ENCODE measurements around the gene ADGRB2. TPM values are rescaled to one million over a fixed set of nuclear protein-coding genes. Genes with fewer than 3 reads are reported as not detected.

The ADGRB2 gene, protein sequence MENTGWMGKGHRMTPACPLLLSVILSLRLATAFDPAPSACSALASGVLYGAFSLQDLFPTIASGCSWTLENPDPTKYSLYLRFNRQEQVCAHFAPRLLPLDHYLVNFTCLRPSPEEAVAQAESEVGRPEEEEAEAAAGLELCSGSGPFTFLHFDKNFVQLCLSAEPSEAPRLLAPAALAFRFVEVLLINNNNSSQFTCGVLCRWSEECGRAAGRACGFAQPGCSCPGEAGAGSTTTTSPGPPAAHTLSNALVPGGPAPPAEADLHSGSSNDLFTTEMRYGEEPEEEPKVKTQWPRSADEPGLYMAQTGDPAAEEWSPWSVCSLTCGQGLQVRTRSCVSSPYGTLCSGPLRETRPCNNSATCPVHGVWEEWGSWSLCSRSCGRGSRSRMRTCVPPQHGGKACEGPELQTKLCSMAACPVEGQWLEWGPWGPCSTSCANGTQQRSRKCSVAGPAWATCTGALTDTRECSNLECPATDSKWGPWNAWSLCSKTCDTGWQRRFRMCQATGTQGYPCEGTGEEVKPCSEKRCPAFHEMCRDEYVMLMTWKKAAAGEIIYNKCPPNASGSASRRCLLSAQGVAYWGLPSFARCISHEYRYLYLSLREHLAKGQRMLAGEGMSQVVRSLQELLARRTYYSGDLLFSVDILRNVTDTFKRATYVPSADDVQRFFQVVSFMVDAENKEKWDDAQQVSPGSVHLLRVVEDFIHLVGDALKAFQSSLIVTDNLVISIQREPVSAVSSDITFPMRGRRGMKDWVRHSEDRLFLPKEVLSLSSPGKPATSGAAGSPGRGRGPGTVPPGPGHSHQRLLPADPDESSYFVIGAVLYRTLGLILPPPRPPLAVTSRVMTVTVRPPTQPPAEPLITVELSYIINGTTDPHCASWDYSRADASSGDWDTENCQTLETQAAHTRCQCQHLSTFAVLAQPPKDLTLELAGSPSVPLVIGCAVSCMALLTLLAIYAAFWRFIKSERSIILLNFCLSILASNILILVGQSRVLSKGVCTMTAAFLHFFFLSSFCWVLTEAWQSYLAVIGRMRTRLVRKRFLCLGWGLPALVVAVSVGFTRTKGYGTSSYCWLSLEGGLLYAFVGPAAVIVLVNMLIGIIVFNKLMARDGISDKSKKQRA (N-terminal part only)
- 10 to 100 TPM in 9 of 10 donors, 1 to 10 TPM in 1; 9.6 to 23.3 (median 14.0) TPM for polyA plus RNA-seq (ENCODE audit: insufficient read length in 10 of 10)
- long read RNA-seq, donor 1: 0 reads
- long read RNA-seq, donor 2, full-length matches to known transcripts: 1 of 1 reads
- long read RNA-seq, donor 2, partial matches to known transcripts: 0 of 1 reads
- long read RNA-seq, donor 2, other reads (novel, unspliced or antisense): 0 of 1 reads
- long read RNA-seq, donor 3: 0 reads
- long read RNA-seq, donor 4: 0 reads
- long read RNA-seq, donor 5: 0 reads
- long read RNA-seq, donor 6, partial matches to known transcripts: 0 of 1 reads
- long read RNA-seq, donor 6, other reads (novel, unspliced or antisense): 0 of 1 reads
- long read RNA-seq, donor 7: 0 reads
- long read RNA-seq, donor 8: 0 reads
- long read RNA-seq, donor 9: 0 reads

- peak in 1 of 3 donors; percentile 73 for DNase-seq
Measured at GRCh38 chr1:31764312-31765040, at the start of gene ADGRB2. TSS of gene ADGRB2 (minus strand) at chr1:31764340. CDS start at chr1:31757221, 7,119 bp downstream.

- DNase-seq: no peak
Measured at GRCh38 chr1:31812158-31812829, 48.2 kb upstream of the ADGRB2 start.

GRCh38 chr1:31811605-31812004, 47.5 kb upstream of the ADGRB2 start:
- DNase-seq: peak in 2 of 3 donors; percentile 33 to 44

DNA sequence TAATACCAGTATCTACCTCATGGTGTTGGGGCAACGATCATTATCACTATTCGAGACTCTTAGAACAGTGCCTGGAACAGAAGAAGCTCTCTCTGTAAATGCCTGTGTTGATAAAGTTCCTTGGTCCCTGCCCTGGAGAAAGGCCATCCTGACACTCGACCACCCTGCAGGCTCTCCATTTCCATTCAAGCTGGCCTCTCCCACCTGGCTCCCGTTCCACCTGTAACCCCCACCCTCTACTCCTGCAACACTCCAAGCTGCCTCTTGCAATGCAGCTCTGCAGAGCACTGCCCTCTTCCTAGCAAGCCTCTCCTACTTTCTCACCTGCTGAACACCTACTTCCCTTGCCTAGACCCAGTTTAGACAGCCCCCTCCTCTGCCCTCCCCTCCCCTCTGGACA, 45.6 kb upstream of the ADGRB2 start:
- DNase-seq: no peak

DNA sequence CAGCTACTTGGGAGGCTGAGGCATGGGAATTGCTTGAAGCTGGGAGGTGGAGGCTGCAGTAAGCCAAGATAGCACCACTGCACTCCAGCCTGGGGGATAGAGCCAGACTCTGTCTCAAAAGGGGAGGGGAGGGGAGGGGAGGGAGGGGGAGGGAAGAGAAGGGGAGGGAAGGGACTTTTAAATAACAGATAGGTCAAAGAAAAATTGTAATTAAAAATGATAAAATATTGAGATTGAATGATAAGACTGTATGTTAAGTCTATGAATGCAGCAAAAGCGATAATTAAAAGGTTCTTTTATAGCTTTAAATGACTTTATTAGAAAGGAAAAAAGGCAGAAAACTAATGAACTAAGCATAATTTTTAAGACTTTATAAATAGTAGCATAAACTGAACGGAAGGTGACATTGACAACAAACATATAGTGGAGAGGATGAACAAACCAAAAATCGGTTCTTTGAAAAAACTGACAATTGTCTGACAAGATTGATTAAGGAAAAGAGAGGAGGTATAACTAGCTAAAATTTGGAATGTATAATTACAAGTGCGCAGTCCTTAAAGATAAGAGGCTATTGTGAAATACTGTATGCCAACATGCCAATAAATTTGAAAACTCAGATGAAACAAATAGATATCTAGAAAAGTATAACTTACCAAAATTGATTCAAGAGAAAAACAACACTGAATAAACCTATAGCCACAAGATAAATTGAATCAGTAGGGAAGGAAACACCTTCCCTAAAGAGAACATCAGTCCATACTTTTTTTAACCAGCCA, 43.3 kb upstream of the ADGRB2 start:
- no peak for DNase-seq

GRCh38 chr1:31805318-31805717, 41.2 kb upstream of the ADGRB2 start:
- no peak for DNase-seq

- no peak for DNase-seq
Measured at GRCh38 chr1:31804098-31804497, 40.0 kb upstream of the ADGRB2 start.

DNA sequence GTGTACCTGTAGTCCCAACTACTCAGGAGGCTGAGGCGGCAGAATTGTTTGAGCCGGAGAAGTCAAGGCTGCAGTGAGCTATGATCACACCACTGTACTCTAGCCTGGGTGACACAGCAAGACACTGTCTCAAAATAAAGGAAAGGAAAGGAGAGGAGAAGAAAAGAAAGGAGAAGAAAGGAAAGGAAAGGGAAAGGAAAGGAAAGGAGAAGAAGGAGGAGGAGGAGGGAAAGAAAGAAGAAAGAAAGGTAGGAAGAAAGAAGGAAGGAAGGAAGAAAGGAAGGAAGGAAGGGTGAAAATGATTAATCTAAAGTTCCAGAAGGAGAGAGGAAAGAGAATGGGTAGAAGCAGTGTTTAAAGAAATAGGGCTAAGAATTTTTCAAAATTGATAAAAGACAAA, 39.5 kb upstream of the ADGRB2 start:
- no peak for DNase-seq

GRCh38 chr1:31802190-31803150, 38.3 kb upstream of the ADGRB2 start:
- no peak for DNase-seq

- no peak for DNase-seq
Measured at GRCh38 chr1:31801458-31801857, 37.3 kb upstream of the ADGRB2 start.

DNA sequence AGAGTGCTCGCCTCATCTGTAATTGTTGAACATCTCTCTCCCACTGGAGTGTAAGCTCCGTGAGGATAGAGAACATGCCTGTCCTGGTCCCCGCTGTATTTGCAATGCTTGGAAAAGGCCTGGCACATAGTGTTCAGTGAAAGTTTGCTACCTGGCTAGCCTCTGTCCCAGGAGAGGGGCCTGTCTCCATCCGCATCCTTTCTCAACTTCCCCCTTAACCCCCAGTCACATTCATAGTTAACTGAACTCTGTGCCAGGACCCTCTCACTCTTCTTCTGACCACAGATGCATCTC, 36.5 kb upstream of the ADGRB2 start:
- no peak for DNase-seq

DNA sequence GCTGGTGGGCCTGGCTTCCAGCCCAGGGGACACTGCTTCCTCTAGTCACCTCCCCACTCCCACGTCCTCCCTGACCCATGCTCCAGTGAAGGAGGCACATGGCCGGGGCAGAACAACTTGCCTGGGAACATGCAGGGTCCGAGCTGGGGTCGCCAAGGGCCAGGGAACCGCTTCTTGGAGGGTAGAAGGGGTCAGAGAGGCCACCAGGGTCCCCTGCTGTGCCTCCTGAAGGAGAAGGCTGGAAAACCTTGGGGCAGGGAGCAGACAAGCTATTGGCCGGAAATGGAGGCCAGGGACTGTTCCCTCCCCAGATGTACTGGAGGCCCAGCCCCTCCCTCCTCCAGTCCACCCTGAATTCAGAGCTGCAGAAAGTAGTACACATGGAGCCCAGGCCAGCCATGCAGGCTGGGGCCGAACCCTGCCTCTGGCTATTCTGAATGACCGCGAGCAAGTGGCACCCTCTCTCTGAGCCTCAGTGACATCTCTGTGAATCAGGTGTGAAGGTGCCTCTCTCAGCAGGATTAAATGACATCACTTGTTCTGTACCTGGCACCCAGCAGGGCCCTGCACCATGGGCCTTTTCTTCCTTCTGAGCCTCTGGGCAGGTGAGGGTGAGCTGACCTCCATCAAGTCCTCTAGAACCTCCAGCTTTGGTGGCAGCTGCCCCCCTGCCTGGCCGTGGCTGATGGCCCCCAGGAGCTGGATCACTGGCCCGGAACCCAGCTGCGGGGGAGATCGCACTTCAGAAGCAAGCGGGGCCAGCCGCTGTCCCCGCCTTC, 35.9 kb upstream of the ADGRB2 start:
- DNase-seq: no peak

GRCh38 chr1:31799196-31799894, 35.2 kb upstream of the ADGRB2 start:
- DNase-seq: no peak

DNA sequence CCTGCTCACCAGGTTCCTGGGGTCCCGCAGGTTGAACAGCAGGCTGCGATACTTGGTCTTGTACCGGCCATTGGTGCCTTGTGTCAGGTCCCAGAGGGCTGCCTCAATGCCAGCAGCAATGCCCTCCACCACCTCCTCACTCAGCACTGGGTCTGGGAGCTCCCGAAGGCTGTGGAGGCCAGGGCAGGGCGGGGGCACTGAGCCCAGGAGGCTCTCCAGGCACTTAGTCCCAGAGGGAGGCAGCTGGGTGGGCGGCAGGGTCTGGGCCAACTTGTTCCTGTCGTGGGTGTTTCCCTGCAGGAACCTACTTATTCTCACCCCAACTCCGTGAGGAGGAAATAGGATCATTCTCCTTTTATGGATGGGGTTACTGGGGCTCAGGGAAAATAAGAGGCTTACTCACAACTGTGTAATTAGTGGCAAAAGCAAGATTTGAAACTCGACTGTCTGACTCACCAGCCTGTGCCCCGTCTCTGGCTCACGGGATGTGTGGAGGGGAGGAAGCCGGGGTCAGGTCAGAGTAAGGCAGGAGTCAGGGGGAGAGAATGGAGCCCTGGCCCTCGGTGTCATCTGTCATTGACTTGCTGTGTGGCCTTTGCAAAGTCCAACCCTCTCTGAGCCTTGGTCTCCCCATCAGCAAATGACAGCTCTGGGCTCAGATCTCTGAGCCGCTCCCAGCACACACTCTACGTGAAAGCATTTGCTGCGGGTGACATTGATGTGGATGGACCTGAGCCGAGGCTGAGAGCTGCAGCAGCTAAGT, 34.5 kb upstream of the ADGRB2 start:
- DNase-seq: peak in 1 of 3 donors; percentile 71

GRCh38 chr1:31798086-31798432, 33.9 kb upstream of the ADGRB2 start:
- DNase-seq: no peak

DNA sequence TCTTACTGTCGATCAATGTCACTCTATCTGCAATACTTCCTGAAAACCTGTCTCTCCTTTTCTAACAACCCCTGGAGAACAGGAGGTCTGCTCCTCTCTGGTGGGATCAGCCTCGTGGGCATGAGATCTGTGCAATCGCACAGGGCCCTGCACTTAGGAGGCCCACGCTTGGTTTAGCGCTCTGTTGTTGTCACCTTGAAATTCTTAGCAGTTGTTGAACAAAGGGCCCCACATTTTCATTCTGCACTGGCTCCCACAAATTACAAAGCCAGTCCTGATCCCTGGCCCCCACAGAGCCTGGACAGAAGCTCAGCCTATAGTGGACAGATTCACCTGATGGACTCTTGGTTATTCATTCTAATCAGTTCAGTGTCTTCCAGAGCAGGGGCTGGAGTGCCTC, 33.1 kb upstream of the ADGRB2 start:
- no peak for DNase-seq

Data from muscle of back (tissue), 13 donors.